Measurements from ENCODE around the gene GLI3. TPM values are rescaled to one million over a fixed set of nuclear protein-coding genes. Genes with fewer than 3 reads are reported as not detected.

The GLI3 gene
- total RNA-seq, 1 donor from 2014 or later: 136 TPM

GRCh38 chr7:42099066-42099465, 137.9 kb downstream of the GLI3 start:
- no peaks in the 10 kb centered on the region for H3K27me3 Mint-ChIP-seq (ENCODE audit: low read depth)
- TF ChIP-seq CTCF (conservative IDR thresholded peaks at IDR 0.05): no peak

GRCh38 chr7:42097752-42098151, 139.3 kb downstream of the GLI3 start:
- peak overlapping the region; percentile 64 for H3K4me3 Mint-ChIP-seq
- peak overlapping the region; percentile 54 for H3K27ac Mint-ChIP-seq (ENCODE audit: unreplicated experiment)
- H3K36me3 Mint-ChIP-seq (ENCODE audit: low read depth): peaks cover 18% of the 10 kb centered on the region
- TF ChIP-seq CTCF (conservative IDR thresholded peaks at IDR 0.05): peak; percentile 45
- no peaks in the 10 kb centered on the region for H3K27me3 Mint-ChIP-seq (ENCODE audit: low read depth)
- no peaks in the 10 kb centered on the region for H3K9me3 Mint-ChIP-seq
- DNase-seq (ENCODE audit: low read depth, low spot score): no peak
- peaks cover 63% of the 10 kb centered on the region for H3K4me1 Mint-ChIP-seq

More at GRCh38 chr7:42099066-42099465, 137.9 kb downstream of the GLI3 start:
- H3K27ac Mint-ChIP-seq (ENCODE audit: unreplicated experiment): no peak overlapping the region
- peaks cover 25% of the 10 kb centered on the region for H3K36me3 Mint-ChIP-seq (ENCODE audit: low read depth)
- peaks cover 61% of the 10 kb centered on the region for H3K4me1 Mint-ChIP-seq
- H3K4me3 Mint-ChIP-seq: no peak overlapping the region
- no peak for DNase-seq (ENCODE audit: low read depth, low spot score)
- H3K9me3 Mint-ChIP-seq: no peaks in the 10 kb centered on the region

- H3K4me1 Mint-ChIP-seq: peaks cover 69% of the 10 kb centered on the region
- DNase-seq (ENCODE audit: low read depth, low spot score): no peak
- H3K4me3 Mint-ChIP-seq: no peak overlapping the region
- H3K9me3 Mint-ChIP-seq: no peaks in the 10 kb centered on the region
- H3K36me3 Mint-ChIP-seq (ENCODE audit: low read depth): peaks cover 13% of the 10 kb centered on the region
- no peaks in the 10 kb centered on the region for H3K27me3 Mint-ChIP-seq (ENCODE audit: low read depth)
- peak overlapping the region; percentile 48 for H3K27ac Mint-ChIP-seq (ENCODE audit: unreplicated experiment)
- TF ChIP-seq CTCF (conservative IDR thresholded peaks at IDR 0.05): no peak
These were observed 140.1 kb downstream of the GLI3 start for GRCh38 chr7:42096681-42097561.

- no peak for DNase-seq (ENCODE audit: low read depth, low spot score)
- no peaks in the 10 kb centered on the region for H3K9me3 Mint-ChIP-seq
- H3K4me1 Mint-ChIP-seq: peaks cover 75% of the 10 kb centered on the region
- no peak overlapping the region for H3K4me3 Mint-ChIP-seq
- H3K27ac Mint-ChIP-seq (ENCODE audit: unreplicated experiment): peak overlapping the region; percentile 29
- no peaks in the 10 kb centered on the region for H3K27me3 Mint-ChIP-seq (ENCODE audit: low read depth)
- H3K36me3 Mint-ChIP-seq (ENCODE audit: low read depth): peaks cover 13% of the 10 kb centered on the region
- no peak for TF ChIP-seq CTCF (conservative IDR thresholded peaks at IDR 0.05)
These were observed 140.7 kb downstream of the GLI3 start for GRCh38 chr7:42096268-42096667.

GRCh38 chr7:42095791-42096190, 141.2 kb downstream of the GLI3 start:
- peaks cover 80% of the 10 kb centered on the region for H3K4me1 Mint-ChIP-seq
- no peaks in the 10 kb centered on the region for H3K9me3 Mint-ChIP-seq
- DNase-seq (ENCODE audit: low read depth, low spot score): no peak
- H3K36me3 Mint-ChIP-seq (ENCODE audit: low read depth): peaks cover 13% of the 10 kb centered on the region
- no peak overlapping the region for H3K4me3 Mint-ChIP-seq
- H3K27me3 Mint-ChIP-seq (ENCODE audit: low read depth): no peaks in the 10 kb centered on the region
- H3K27ac Mint-ChIP-seq (ENCODE audit: unreplicated experiment): peak overlapping the region; percentile 29
- no peak for TF ChIP-seq CTCF (conservative IDR thresholded peaks at IDR 0.05)

All from neural crest cell (in vitro differentiated cells).